H1 (cell line): ENCODE measurements around the gene MAP3K6. TPM values are rescaled to one million over a fixed set of nuclear protein-coding genes. Genes with fewer than 3 reads are reported as not detected.

ENCODE experiments used
- ATF2 ChIP-seq: IDR thresholded peaks from 2 replicates; pipeline ENCODE4 v1.6.1; 2012; ENCODE audit warnings: low read length, inconsistent platforms
- BACH1 ChIP-seq: IDR thresholded peaks from 2 replicates; pipeline ENCODE4 v1.6.1; 2012; ENCODE audit warnings: low read length, improper control_type of control experiment
- CREB1 ChIP-seq: IDR thresholded peaks from 2 replicates; pipeline ENCODE4 v1.6.1; 2012; ENCODE audit warnings: inconsistent platforms
- FOSL1 ChIP-seq: IDR thresholded peaks from 2 replicates; pipeline ENCODE4 v1.6.1; 2011; ENCODE audit warnings: mild to moderate bottlenecking, low read depth, low read length, moderate library complexity; ENCODE audit not compliant: insufficient read depth
- POU5F1 ChIP-seq: IDR thresholded peaks from 2 replicates; pipeline ENCODE4 v1.6.1; 2011; ENCODE audit warnings: low read depth, mild to moderate bottlenecking, low read length, moderate library complexity
- SIN3A ChIP-seq, 2 experiments: IDR thresholded peaks in 1 of 2; conservative IDR thresholded peaks in 1 of 2; 2 replicates each; pipeline ENCODE4 v1.6.1; 2011 to 2012; ENCODE audit warnings: low read length in 2 of 2, improper control_type of control experiment in 1 of 2, low read depth in 1 of 2, mild to moderate bottlenecking in 1 of 2
- SP2 ChIP-seq: IDR thresholded peaks from 2 replicates; pipeline ENCODE4 v1.6.1; 2012; ENCODE audit warnings: mild to moderate bottlenecking, low read length, inconsistent platforms
- polyA plus RNA-seq, 7 experiments: library from polyadenylated mRNA; depleted of rRNA in 3 of 7; stranded (reverse) in 5 of 7; unstranded in 2 of 7; fragments of >200 nt in 5 of 7; fragments of 200-250 nt in 2 of 7; gene quantifications; 1 replicate in 5 of 7; 2 replicates in 1 of 7; 4 replicates in 1 of 7; pipeline versions ENCODE4 v1.2.1 to v1.2.3, GENCODE V29; 2011 to 2013; ENCODE audit warnings: missing spikeins in 2 of 7, mixed read lengths in 2 of 7
- total RNA-seq: library from RNA; stranded (reverse); fragmentation: NEBNext Ultra II Directional; extraction: Animal tissue kit (Norgen Biotek cat#: 25700); gene quantifications from 2 replicates; pipeline ENCODE4 v1.2.1, GENCODE V29; 2021

Gene MAP3K6
- total and polyA plus RNA-seq, 2 of the 8 experiments (the other 6 are each of a cell fraction or from before 2014, with no cell fraction given): 7.4 to 7.6 TPM

- TF ChIP-seq ATF2 (no peak), SIN3A (conservative IDR thresholded peaks at IDR 0.05 in 1 of 2, IDR thresholded peaks at IDR 0.05 in 1 of 2; ENCODE audit: low read depth in 1 of 2, low read length in 2 of 2) (no peak), CREB1 (no peak), POU5F1 (no peak), FOSL1 (no peak), BACH1 (no peak), SP2 (no peak)
Observed at GRCh38 chr1:27414091-27414490, 47.3 kb upstream of the MAP3K6 start (continued).
